T follicular helper cell (primary cell): ENCODE data around the gene CDK8.
A peak's percentile ranks its signal among the peaks of the same experiment; 100 is the strongest.
"Not testable (repeated sequence)": the region's sequence is repeated elsewhere in the genome, so short reads cannot be mapped to it uniquely, and the experiment has no call there.

Experiments used
- DNase-seq: peaks from one replicate; pipeline ENCODE4 v3.0.0-alpha.2; 2020; ENCODE audit warnings: low read depth
- total RNA-seq, 2 experiments: gene quantifications; one replicate each; lab custom pipeline; 2026; lab: John Stamatoyannopoulos, UW

Gene CDK8
- 23.8 to 27.4 reads per million in 2 experiments for total RNA-seq

DNA sequence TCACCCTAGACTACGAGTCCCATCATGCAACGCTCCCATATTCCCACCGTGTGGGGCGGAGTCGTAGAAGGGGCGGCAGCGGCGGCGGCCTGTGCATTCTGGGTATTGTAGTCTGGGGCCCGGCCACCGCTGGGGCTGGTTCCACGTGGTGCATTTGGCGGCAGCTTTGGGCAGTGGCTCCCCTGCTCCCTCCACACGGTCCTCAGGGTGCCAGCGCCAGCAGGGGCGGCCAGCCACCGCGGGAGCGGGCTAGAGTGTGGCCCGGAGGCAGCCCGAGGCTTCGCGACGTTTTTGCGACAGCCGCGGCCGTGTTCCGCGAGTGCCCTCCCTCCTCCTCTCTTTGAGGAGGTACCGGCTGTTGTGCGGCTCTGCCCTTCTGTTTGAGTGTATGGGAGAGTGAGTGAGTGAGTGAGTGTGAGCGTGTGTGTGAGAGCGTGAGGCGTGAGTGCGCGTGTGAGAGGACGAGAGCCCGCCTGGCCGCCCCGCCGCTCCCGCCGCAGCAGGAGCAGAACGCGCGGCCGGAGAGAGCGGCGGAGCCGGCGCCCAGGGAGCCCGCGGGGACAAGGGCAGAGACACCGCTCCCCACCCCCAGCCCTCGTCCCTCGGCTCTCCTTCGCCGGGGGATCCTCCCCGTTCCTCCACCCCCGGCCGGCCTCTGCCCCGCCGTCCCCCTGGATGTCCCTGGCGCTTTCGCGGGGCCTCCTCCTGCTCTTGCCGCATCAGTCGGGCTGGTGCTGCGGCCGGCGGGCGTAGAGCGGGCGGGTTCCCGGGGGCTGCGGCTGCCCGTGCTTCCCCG, at the start of gene CDK8:
CDK8 (plus strand) TSS at position 343 of the 796 bp plus-strand sequence. CDS start 513 bp downstream, outside the sequence.
- DNase-seq: peak; percentile 85

- DNase-seq: no peak
Observed at GRCh38 chr13:26208287-26208686, 45.6 kb upstream of the CDK8 start.

DNA sequence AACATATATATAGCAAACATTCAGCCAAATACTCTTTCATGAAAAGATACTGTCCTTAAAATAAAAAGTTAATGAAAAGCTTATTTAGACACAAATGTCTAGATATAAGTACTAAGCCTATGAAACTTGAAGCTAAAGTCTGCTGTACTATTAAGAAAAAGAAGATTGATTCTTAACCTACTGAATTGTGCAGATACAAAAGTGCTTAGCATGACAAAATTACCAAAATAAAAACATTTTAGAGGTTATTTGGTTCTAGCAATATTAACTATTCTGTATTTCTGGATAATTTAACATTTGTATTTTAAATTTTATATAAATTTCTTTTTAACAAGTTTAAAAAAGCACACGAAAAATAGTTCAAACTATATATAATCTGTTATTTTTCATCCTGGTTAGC, 40.6 kb upstream of the CDK8 start:
- DNase-seq: no peak

GRCh38 chr13:26213982-26214381, 39.9 kb upstream of the CDK8 start:
- no peak for DNase-seq

DNA sequence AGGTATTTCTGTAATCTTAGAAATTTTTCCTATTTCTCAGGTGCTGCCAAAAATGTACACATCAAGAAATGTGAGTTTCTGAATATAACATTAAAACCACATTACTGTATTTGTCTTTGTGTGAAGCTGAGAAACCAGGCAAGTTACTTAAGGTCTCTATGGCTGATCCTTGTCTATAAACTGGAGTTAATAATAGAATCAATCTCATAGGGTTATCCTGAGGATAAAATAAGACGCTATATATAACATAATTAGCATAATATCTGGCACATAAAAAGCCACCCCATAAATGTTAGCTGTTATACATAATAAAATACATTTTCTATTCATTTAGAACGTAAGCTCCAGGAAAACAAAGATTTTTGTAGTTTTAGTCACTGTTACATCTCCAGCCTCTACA, 37.9 kb upstream of the CDK8 start:
- DNase-seq: no peak

DNA sequence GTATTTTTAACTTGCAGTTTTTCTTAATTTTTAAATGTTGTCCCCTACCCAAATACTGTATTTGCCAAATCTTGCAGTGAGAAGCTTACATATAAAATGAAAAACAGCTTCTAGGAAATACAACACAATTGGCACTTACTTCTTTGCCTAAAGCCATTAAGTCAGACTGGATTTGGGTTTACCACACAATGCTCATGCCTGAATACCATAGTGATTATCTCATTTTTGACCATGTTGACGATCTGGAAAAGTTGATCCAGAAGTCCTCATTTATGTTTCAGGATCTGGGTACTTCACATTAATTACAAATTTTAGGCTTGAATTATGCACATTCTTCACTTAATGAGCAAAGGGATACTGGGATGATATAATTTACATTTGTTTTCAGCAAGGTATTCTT, 34.2 kb upstream of the CDK8 start:
- DNase-seq: no peak

GRCh38 chr13:26220575-26220974, 33.4 kb upstream of the CDK8 start:
- no peak for DNase-seq

GRCh38 chr13:26221399-26221720, 32.6 kb upstream of the CDK8 start:
- DNase-seq: no peak

- DNase-seq: peak; percentile 83
Observed at GRCh38 chr13:26221721-26222519, 32.0 kb upstream of the CDK8 start, which contains the start of gene RNF6. RNF6 (minus strand) TSS chr13:26222314; CDS start chr13:26219649, 2,665 bp downstream.

DNA sequence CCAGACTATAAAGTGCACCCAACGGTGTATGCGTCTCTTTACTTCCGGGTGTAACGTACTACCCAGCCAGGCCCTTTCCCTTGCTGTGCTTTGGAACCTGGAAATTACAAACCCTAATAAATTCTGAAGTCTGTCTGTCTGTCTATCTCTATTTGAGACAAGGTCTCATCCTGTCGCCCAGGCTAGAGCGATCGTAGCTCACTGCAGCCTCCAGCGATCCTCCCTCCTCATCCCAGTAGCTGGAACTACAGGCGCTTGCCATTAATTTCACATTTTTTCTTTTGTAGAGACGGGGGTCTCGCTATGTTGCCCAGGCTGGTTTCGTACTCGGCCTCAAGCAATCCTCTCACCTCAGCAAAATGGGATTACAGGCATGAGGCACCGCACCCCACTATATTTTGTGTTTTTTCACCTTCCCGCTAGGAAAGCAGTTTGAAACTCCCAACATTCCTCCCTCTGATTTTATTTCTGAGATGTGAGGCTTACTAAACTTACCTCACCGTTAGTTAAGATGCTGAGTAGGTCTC, 31.3 kb upstream of the CDK8 start:
- no peak for DNase-seq

- DNase-seq: no peak
Observed at GRCh38 chr13:26225896-26226617, 27.9 kb upstream of the CDK8 start.

DNA sequence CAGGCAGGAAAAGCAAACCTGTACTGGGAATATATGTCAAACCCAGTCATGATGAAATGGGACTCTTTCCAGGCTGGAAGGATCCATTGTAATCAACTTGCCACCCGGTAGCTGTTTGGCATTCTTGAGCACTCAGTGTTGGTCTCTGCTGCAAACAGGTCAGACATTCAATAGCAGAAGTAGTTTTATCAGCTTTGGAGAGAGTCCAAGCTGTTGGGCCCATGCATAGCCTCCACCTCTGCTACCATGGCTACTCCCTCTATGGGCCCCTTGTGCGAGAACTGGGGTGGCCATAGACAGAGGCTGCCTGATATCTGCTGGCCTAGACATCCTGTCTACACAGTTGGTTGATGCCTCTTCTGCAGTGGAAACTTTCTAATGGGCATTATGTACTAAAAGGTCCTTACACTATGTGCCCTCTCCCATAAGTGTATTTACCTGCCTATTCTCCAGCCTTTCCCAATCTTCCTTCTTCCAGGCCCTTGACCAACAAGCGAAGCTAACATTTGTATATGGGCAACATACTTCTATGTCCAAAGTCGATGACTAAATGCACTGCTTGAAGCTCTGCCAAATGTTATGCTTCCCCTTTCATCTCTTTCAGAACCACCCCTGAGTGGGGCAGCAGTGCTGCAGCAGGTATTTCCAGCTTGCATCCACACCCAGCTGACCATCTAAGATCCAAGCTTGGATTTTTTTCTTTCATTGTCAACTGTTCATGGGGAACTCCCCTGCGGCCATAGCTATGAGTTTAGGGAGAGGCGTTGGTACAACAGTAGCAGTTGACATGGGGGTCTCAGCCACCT, 26.6 kb upstream of the CDK8 start:
- no peak for DNase-seq

GRCh38 chr13:26228096-26228495, 25.8 kb upstream of the CDK8 start:
- no peak for DNase-seq

DNA sequence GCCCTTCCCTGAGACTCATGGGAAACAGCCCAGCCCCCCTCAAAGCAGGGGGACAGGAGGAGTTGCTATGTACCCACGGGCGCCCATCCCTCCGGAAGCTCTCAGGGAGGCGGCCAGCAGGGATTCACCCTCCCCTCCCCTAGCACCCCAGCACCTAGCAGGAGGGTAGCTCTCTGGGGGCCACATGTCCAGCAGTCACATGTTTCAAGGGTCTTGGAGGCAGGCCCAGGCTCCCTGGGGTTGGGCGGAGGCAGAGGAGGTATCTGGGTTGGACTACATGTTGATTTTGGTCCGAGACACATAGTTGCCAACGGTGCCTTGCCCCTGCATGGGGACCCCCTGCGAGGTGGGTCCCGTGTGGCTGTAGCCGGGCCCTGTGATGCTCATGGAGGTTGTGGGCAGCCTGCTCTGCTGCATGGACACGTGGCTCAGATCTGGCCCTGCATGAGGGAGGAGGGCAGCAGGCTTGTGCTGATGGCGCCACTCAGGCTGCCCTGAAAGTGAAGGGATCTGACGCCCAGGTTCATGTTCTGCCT, 24.8 kb upstream of the CDK8 start:
- DNase-seq: no peak

- no peak for DNase-seq
Observed at GRCh38 chr13:26230703-26231102, 23.2 kb upstream of the CDK8 start.

DNA sequence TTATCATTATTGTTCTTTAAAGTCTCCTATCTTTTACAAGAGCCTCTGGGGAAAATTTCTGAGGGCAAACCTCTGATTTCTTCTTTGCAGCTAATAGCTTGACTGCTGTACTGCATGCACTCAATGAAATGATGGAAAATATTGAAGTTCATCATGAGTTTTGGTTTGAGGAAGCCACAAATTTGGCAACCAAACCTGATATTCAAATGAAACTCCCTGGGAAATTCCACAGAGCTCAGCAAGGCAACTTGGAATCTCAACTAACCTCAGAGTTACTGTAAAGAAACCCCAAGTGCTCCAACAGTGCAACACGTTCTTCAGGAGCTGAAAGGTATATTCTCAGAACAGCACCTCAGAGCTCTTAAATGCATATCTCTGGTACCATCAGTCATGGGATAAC, 17.6 kb upstream of the CDK8 start:
- no peak for DNase-seq

GRCh38 chr13:26246154-26246553, 7.8 kb upstream of the CDK8 start:
- DNase-seq: no peak

DNA sequence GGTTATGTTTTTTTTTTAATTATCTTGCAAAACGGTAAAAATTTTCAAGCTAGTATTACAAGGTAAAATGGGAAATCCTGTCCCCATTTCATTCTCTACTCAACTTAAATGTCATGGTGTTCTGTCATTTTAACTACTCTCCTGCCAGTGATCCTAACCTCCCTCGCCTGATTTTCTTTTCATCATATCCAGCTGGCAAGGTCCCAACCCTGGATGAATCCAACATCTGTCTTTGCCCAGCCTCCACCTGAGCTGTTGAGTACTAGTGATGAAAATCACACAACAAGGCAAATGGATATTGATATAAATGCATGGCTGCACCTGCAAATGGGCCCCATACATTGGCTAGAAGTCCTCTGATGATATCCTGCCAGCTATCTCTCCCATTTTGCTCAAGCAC, 6.9 kb upstream of the CDK8 start:
- no peak for DNase-seq

- DNase-seq: no peak
Observed at GRCh38 chr13:26247608-26248007, 6.3 kb upstream of the CDK8 start.

- DNase-seq: no peak
Observed at GRCh38 chr13:26249551-26249950, 4.4 kb upstream of the CDK8 start.

GRCh38 chr13:26252006-26252405, 1.9 kb upstream of the CDK8 start:
- not testable (repeated sequence) for DNase-seq
